Mesendoderm (in vitro differentiated cells): ENCODE measurements around the gene TMEM121.
A peak's percentile ranks its signal among the peaks of the same experiment; 100 is the strongest.

Experiments
- DNase-seq: peaks from one replicate; pipeline ENCODE4 v3.0.0; 2013
- H2AK5ac ChIP-seq: 2 replicates; pipeline ENCODE4 v1.6.1; 2013; ENCODE audit warnings: low read length, inconsistent platforms
- H2BK120ac ChIP-seq: 2 replicates; pipeline ENCODE4 v1.6.1; 2013; ENCODE audit warnings: low read depth, mild to moderate bottlenecking, low read length, moderate library complexity, mixed read lengths
- H2BK15ac ChIP-seq: replicated peaks from 2 replicates; pipeline ENCODE4 v1.6.1; 2013; ENCODE audit warnings: low read depth, mild to moderate bottlenecking, moderate library complexity
- H2BK5ac ChIP-seq: 2 replicates; pipeline ENCODE4 v1.6.1; 2013; ENCODE audit warnings: low read length, inconsistent platforms
- H3K18ac ChIP-seq: 2 replicates; pipeline ENCODE4 v1.6.1; 2013; ENCODE audit warnings: mild to moderate bottlenecking, low read length, mixed read lengths
- H3K23ac ChIP-seq: one replicate; pipeline ENCODE4 v1.6.1; 2013; ENCODE audit warnings: low read length
- H3K27ac ChIP-seq: 2 replicates; pipeline ENCODE4 v1.5.1; 2013; ENCODE audit warnings: low read depth, mild to moderate bottlenecking, inconsistent platforms, low read length, moderate library complexity
- H3K27me3 ChIP-seq: 2 replicates; pipeline ENCODE4 v1.6.1; 2013; ENCODE audit warnings: low read length, control low read depth, mild to moderate bottlenecking, inconsistent platforms; ENCODE audit not compliant: insufficient read depth, poor library complexity
- H3K36me3 ChIP-seq: 2 replicates; pipeline ENCODE4 v1.6.1; 2013; ENCODE audit warnings: low read length, inconsistent platforms; ENCODE audit not compliant: control insufficient read depth, insufficient read depth
- H3K4ac ChIP-seq: one replicate; pipeline ENCODE4 v1.6.1; 2013; ENCODE audit warnings: low read depth, mild to moderate bottlenecking, low read length, moderate library complexity
- H3K4me1 ChIP-seq: 2 replicates; pipeline ENCODE4 v1.6.1; 2013; ENCODE audit warnings: low read depth, low read length, inconsistent platforms; ENCODE audit not compliant: control insufficient read depth
- H3K4me2 ChIP-seq: 2 replicates; pipeline ENCODE4 v1.6.1; 2013; ENCODE audit warnings: low read length
- H3K4me3 ChIP-seq: 2 replicates; pipeline ENCODE4 v1.5.1; 2013; ENCODE audit warnings: mild to moderate bottlenecking, low read length
- H3K56ac ChIP-seq: one replicate; pipeline ENCODE4 v1.6.1; 2013; ENCODE audit warnings: low read length
- H3K79me1 ChIP-seq: 2 replicates; pipeline ENCODE4 v1.6.1; 2013; ENCODE audit warnings: low read length, inconsistent platforms
- H3K79me2 ChIP-seq: 2 replicates; pipeline ENCODE4 v1.6.1; 2013; ENCODE audit warnings: mild to moderate bottlenecking, low read length; ENCODE audit not compliant: control insufficient read depth, insufficient read depth
- H3K9ac ChIP-seq: 2 replicates; pipeline ENCODE4 v1.6.1; 2013; ENCODE audit warnings: low read length, inconsistent platforms
- H4K5ac ChIP-seq: one replicate; pipeline ENCODE4 v1.6.1; 2013; ENCODE audit warnings: low read length
- H4K8ac ChIP-seq: one replicate; pipeline ENCODE4 v1.6.1; 2013; ENCODE audit warnings: low read depth, mild to moderate bottlenecking, control low read depth, low read length, moderate library complexity
- WGBS: extraction: QIAGEN DNeasy Blood & Tissue Kit; methylation state at CpG from one replicate; pipeline ENCODE4 v1.1.7; 2013; ENCODE audit warnings: low lambda C conversion rate, missing lambda C conversion rate; ENCODE audit not compliant: insufficient coverage; ENCODE audit errors: extremely low coverage; 5-methylcytosine and 5-hydroxymethylcytosine counted together

The TMEM121 gene

GRCh38 chr14:105490267-105490571, 36.2 kb upstream of the TMEM121 start:
- H3K56ac ChIP-seq = peak overlapping the region; percentile 85
- H3K18ac ChIP-seq = peak overlapping the region; percentile 64
- no peak overlapping the region for H3K23ac ChIP-seq
- peak overlapping the region; percentile 72 for H3K27ac ChIP-seq
- H2AK5ac ChIP-seq = no peak overlapping the region
- H4K8ac ChIP-seq = peak overlapping the region; percentile 59
- no peak overlapping the region for H3K4me3 ChIP-seq
- no peak overlapping the region for H2BK5ac ChIP-seq
- no peaks in the 10 kb centered on the region for H3K79me1 ChIP-seq
- no peak overlapping the region for H2BK120ac ChIP-seq
- H3K9ac ChIP-seq = peak overlapping the region; percentile 77
- peak overlapping the region; percentile 4 for H3K4ac ChIP-seq
- H3K4me2 ChIP-seq = peak overlapping the region; percentile 77
- no peak for DNase-seq
- WGBS = no CpG with 5 or more reads among the region's 33 CpGs
- H3K27me3 ChIP-seq = peaks cover 8% of the 10 kb centered on the region
- no peak overlapping the region for H2BK15ac ChIP-seq
- no peaks in the 10 kb centered on the region for H3K79me2 ChIP-seq
- no peak overlapping the region for H4K5ac ChIP-seq
- no peaks in the 10 kb centered on the region for H3K4me1 ChIP-seq
- no peaks in the 10 kb centered on the region for H3K36me3 ChIP-seq

DNA sequence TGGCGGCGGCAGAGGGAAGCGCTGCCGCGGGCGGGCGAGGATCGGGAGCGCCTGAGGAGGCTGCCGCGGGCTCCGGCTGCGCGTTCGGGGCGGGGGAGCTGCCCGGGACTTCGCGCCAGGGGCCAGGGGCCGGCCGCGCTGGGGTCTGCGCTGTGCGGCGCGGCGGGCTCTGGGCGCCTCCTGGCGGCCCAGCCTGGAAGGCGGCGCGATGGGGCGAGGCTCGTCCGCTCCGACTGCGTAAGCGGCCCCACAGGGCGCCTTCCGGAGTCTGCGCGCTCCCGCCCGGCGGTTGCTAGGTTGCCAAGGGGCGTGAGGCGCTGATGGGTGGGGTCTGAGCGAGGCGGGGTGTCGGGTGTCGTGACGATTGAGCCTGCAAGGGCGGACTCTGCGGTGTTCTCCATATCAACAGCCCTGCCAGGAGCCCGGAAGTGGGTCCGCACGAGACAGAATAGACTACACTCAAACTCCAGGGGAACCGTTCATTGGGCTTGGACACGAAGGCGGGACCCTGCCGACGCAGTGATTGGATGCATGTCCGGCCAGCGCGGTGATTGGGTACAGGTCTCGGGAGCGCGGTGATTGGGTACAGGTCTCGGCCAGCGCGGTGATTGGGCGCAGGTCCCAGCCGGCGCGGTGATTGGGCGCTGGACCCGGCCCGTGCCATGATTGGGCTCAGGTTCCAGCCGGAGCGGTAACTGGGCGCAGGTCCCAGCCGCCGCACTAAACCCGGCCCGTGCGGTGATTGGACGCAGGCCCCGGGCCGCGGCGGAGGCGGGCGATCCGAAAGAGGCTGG, 35.6 kb upstream of the TMEM121 start, which contains the start of gene TEDC1:
TEDC1 (plus strand) TSS at position 675 of the 794 bp plus-strand sequence. CDS start 130 bp downstream, outside the sequence.
- no peak within 1 kb of the TSS for H2BK15ac ChIP-seq
- H2BK120ac ChIP-seq = no peak within 1 kb of the TSS
- peak within 1 kb of the TSS; percentile 77 for H3K4me2 ChIP-seq
- H3K79me1 ChIP-seq = no peaks in the 10 kb centered on the region
- peak within 1 kb of the TSS; percentile 64 for H3K18ac ChIP-seq
- H3K4me1 ChIP-seq = no peaks in the 10 kb centered on the region
- no peaks in the 10 kb centered on the region for H3K36me3 ChIP-seq
- DNase-seq = peak; percentile 100
- peak within 1 kb of the TSS; percentile 27 for H3K4me3 ChIP-seq
- no peaks in the 10 kb centered on the region for H3K79me2 ChIP-seq
- peak within 1 kb of the TSS; percentile 77 for H3K9ac ChIP-seq
- peak within 1 kb of the TSS; percentile 59 for H4K8ac ChIP-seq
- H3K4ac ChIP-seq = peak within 1 kb of the TSS; percentile 4
- peaks cover 8% of the 10 kb centered on the region for H3K27me3 ChIP-seq
- H2BK5ac ChIP-seq = no peak within 1 kb of the TSS
- whole genome bisulfite sequencing = no CpG with 5 or more reads among the region's 94 CpGs
- H3K27ac ChIP-seq = peak within 1 kb of the TSS; percentile 72
- no peak within 1 kb of the TSS for H2AK5ac ChIP-seq
- peak within 1 kb of the TSS; percentile 85 for H3K56ac ChIP-seq
- H3K23ac ChIP-seq = no peak within 1 kb of the TSS
- H4K5ac ChIP-seq = no peak within 1 kb of the TSS

DNA sequence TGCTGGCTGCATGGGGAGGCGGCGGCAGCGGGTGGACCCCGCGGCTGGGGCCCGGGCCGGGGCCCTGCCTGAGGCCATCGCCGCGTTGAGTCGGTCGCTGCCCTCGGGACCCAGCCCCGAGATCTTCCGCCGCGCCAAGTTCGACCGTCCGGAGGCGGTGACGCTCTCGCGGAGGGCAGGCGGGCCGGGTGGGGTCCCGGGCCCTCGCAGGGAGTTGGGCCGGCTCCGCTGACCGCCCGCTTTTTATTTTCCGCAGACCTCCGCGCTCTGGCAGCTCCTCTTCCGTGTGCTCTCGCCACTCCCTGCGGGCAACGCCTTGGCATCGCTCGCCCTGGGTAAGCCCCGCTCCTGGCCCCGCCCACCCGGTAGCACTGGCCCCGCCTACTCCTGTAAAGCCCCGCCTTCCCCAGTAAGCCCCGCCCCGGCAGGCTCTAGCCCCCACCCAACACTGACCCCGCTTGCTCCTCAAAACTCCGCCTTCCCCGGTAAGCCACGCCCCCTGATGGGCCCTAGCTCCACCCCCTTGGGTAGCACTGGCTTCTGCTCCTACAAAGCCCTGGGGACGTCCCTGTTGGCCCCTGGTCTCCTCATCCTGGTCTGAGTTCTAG, 34.9 kb upstream of the TMEM121 start:
- no peaks in the 10 kb centered on the region for H3K79me2 ChIP-seq
- H3K9ac ChIP-seq = peak overlapping the region; percentile 61
- H2BK120ac ChIP-seq = no peak overlapping the region
- peaks cover 5% of the 10 kb centered on the region for H3K27me3 ChIP-seq
- no peak overlapping the region for H2AK5ac ChIP-seq
- no peaks in the 10 kb centered on the region for H3K79me1 ChIP-seq
- no CpG with 5 or more reads among the region's 53 CpGs for WGBS
- H3K4me3 ChIP-seq = peak overlapping the region; percentile 27
- no peaks in the 10 kb centered on the region for H3K4me1 ChIP-seq
- H3K56ac ChIP-seq = peak overlapping the region; percentile 73
- no peak overlapping the region for H3K4ac ChIP-seq
- peak overlapping the region; percentile 31 for H3K4me2 ChIP-seq
- H3K36me3 ChIP-seq = no peaks in the 10 kb centered on the region
- H2BK15ac ChIP-seq = no peak overlapping the region
- no peak overlapping the region for H2BK5ac ChIP-seq
- H3K23ac ChIP-seq = no peak overlapping the region
- peak overlapping the region; percentile 38 for H3K27ac ChIP-seq
- DNase-seq = peak; percentile 71
- no peak overlapping the region for H4K5ac ChIP-seq
- no peak overlapping the region for H4K8ac ChIP-seq
- H3K18ac ChIP-seq = no peak overlapping the region

DNA sequence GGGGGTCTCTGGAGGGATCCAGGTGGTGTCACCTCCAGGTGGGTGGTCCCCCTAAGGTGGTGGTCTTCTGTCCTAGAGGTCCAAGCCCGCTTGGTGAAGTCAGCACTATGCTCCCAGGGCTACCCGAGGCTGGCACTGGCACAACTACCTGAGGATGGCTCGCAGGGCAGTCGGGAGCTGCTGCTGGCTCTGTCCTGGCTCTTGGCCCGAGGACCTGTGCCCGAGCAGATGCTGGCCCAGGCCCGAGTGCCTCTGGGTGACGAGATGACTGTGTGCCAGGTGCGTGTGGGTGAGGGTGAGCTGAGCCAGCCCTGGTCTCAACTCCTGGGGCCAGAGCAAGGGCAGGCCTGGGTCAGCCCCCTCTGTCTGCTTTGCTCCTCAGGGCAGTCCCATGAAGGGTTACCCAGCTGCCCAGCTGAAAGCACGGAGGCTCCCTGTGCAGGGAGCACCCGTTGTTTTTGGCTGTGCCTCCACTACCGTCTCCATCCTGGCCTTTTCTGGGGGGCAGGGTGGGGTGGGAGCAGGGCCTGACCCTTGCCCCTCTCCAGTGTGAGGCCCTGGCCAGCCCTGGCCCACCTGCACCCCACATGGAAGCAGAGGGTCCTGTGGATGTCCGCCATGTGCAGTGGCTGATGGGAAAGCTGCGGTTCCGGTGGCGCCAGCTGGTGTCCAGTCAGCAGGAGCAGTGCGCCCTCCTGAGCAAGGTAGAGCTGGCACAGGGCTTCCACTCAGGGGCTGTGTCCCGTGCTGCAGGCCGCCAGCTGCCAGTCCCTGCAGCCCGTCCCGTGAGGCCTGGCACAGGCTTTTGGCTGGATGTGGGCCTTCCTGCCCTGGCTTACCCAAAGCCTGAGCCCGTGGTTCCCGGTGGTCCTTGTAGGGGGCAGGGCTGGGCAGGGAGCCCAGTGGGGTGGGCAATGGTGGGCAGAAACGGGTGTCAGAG, 34.1 kb upstream of the TMEM121 start:
- whole genome bisulfite sequencing = no CpG with 5 or more reads among the region's 24 CpGs
- H3K36me3 ChIP-seq = no peaks in the 10 kb centered on the region
- no peak overlapping the region for H3K23ac ChIP-seq
- no peaks in the 10 kb centered on the region for H3K4me1 ChIP-seq
- H2BK5ac ChIP-seq = no peak overlapping the region
- no peak overlapping the region for H2BK15ac ChIP-seq
- no peaks in the 10 kb centered on the region for H3K79me2 ChIP-seq
- H3K56ac ChIP-seq = no peak overlapping the region
- no peak overlapping the region for H3K27ac ChIP-seq
- no peak overlapping the region for H2BK120ac ChIP-seq
- H4K8ac ChIP-seq = no peak overlapping the region
- no peak overlapping the region for H3K4me3 ChIP-seq
- no peak overlapping the region for H3K4ac ChIP-seq
- no peak overlapping the region for H4K5ac ChIP-seq
- H2AK5ac ChIP-seq = no peak overlapping the region
- no peak overlapping the region for H3K4me2 ChIP-seq
- no peak overlapping the region for H3K18ac ChIP-seq
- H3K27me3 ChIP-seq = peaks cover 3% of the 10 kb centered on the region
- H3K79me1 ChIP-seq = no peaks in the 10 kb centered on the region
- H3K9ac ChIP-seq = no peak overlapping the region
- DNase-seq = no peak

GRCh38 chr14:105492971-105493871, 33.2 kb upstream of the TMEM121 start:
- H3K23ac ChIP-seq = no peak overlapping the region
- no peaks in the 10 kb centered on the region for H3K4me1 ChIP-seq
- no CpG with 5 or more reads among the region's 20 CpGs for WGBS
- no peak overlapping the region for H3K4ac ChIP-seq
- no peak for DNase-seq
- no peaks in the 10 kb centered on the region for H3K27me3 ChIP-seq
- no peak overlapping the region for H3K4me2 ChIP-seq
- H3K36me3 ChIP-seq = no peaks in the 10 kb centered on the region
- no peak overlapping the region for H3K4me3 ChIP-seq
- no peak overlapping the region for H2BK15ac ChIP-seq
- H2BK5ac ChIP-seq = no peak overlapping the region
- H4K8ac ChIP-seq = no peak overlapping the region
- H4K5ac ChIP-seq = no peak overlapping the region
- no peak overlapping the region for H3K9ac ChIP-seq
- H3K79me2 ChIP-seq = no peaks in the 10 kb centered on the region
- no peak overlapping the region for H3K56ac ChIP-seq
- no peak overlapping the region for H2AK5ac ChIP-seq
- H3K27ac ChIP-seq = no peak overlapping the region
- H3K79me1 ChIP-seq = no peaks in the 10 kb centered on the region
- no peak overlapping the region for H3K18ac ChIP-seq
- no peak overlapping the region for H2BK120ac ChIP-seq
